ENCODE results near the gene EDN2.

The EDN2 gene

DNA sequence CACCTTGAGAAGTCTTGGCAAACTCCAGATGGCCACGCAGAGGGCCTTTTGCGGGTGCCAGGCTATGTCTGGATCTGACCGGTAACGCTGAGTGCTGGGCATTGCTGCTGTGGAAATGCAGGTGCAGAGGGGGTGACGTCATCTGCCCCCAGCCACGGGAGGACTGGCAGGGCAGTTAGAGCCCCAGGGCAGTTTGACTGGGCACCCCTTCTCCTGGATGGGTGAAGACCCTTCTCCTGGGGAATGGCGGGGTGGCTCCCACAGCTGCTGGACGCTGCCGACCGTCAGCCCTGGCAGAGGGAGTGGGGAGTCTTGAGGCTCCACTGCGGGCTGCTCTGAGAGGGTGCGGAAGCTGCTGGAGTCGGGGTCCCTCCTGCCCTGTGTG is 12.6 kb upstream of the EDN2 start:
- TF ChIP-seq, protein P1, sequence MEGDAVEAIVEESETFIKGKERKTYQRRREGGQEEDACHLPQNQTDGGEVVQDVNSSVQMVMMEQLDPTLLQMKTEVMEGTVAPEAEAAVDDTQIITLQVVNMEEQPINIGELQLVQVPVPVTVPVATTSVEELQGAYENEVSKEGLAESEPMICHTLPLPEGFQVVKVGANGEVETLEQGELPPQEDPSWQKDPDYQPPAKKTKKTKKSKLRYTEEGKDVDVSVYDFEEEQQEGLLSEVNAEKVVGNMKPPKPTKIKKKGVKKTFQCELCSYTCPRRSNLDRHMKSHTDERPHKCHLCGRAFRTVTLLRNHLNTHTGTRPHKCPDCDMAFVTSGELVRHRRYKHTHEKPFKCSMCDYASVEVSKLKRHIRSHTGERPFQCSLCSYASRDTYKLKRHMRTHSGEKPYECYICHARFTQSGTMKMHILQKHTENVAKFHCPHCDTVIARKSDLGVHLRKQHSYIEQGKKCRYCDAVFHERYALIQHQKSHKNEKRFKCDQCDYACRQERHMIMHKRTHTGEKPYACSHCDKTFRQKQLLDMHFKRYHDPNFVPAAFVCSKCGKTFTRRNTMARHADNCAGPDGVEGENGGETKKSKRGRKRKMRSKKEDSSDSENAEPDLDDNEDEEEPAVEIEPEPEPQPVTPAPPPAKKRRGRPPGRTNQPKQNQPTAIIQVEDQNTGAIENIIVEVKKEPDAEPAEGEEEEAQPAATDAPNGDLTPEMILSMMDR (conservative IDR thresholded peaks at IDR 0.05), result no peak
- H3K27ac ChIP-seq, result peak overlapping the region; percentile 78; the same call in 1 of the 2 replicates

- TF ChIP-seq, protein P1 (conservative IDR thresholded peaks at IDR 0.05), result no peak
- peak overlapping the region; percentile 78 for H3K27ac ChIP-seq
These were observed 11.9 kb upstream of the EDN2 start for GRCh38 chr1:41496080-41497055.

- TF ChIP-seq, protein P1 (conservative IDR thresholded peaks at IDR 0.05), result no peak
- H3K27ac ChIP-seq, result peak overlapping the region; percentile 78; the same call in 1 of the 2 replicates
These were observed 10.9 kb upstream of the EDN2 start for GRCh38 chr1:41495210-41495948.

- TF ChIP-seq, protein P1 (conservative IDR thresholded peaks at IDR 0.05), result no peak
- no peak overlapping the region for H3K27ac ChIP-seq
These were observed 10.1 kb upstream of the EDN2 start for GRCh38 chr1:41494351-41495209.

- no peak overlapping the region for H3K27ac ChIP-seq
These were observed 9.3 kb upstream of the EDN2 start for GRCh38 chr1:41493626-41494350.

DNA sequence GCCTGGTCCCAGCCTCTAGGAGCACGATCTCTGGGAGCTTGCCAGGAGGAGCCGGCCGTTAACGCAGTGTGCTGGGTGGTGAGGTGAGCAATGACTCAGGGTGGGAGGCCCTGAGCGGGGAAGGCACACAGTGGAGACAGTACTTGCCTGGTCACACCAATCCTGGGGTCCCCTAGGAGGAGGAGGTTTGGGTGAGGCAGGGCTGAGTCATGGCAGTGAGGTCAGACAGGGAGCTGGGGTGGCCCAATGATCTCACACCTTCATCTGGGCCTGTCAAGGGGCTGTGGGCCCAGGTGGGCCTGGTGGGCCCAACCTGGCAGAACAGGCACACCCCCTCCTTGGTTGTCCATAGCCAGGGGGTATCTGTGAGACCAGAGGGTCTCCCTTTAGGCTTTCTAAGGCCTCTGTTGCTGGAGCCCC is 8.6 kb upstream of the EDN2 start:
- H3K27ac ChIP-seq, result no peak overlapping the region
- TF ChIP-seq, protein P1 (conservative IDR thresholded peaks at IDR 0.05), result no peak

More at GRCh38 chr1:41493626-41494350, 9.3 kb upstream of the EDN2 start:
- TF ChIP-seq, protein P1 (conservative IDR thresholded peaks at IDR 0.05), result no peak

Data from VCaP (cell line).